Osteocyte (in vitro differentiated cells): Measurements from ENCODE around the gene NSMCE1. TPM values are rescaled to one million over a fixed set of nuclear protein-coding genes. Genes with fewer than 3 reads are reported as not detected.
A peak's percentile ranks its signal among the peaks of the same experiment; 100 is the strongest.
"Not testable (repeated sequence)": the region's sequence is repeated elsewhere in the genome, so short reads cannot be mapped to it uniquely, and the experiment has no call there.

Experiments used
- DNase-seq: peaks from one replicate; pipeline ENCODE4 v3.0.0; 2021; ENCODE audit warnings: mixed read lengths; ENCODE audit not compliant: unreplicated experiment; ENCODE audit errors: extremely low spot score
- H3K27ac Mint-ChIP-seq: one replicate; pipeline ENCODE4 v1.8.0; 2021; ENCODE audit warnings: mild to moderate bottlenecking, mixed read lengths; ENCODE audit not compliant: unreplicated experiment
- H3K27me3 Mint-ChIP-seq: one replicate; pipeline ENCODE4 v1.8.0; 2021; ENCODE audit warnings: mixed read lengths; ENCODE audit not compliant: unreplicated experiment
- H3K36me3 Mint-ChIP-seq: one replicate; pipeline ENCODE4 v1.8.0; 2021; ENCODE audit warnings: mixed read lengths; ENCODE audit not compliant: unreplicated experiment
- H3K4me1 Mint-ChIP-seq: one replicate; pipeline ENCODE4 v1.8.0; 2021; ENCODE audit warnings: mixed read lengths; ENCODE audit not compliant: unreplicated experiment
- H3K4me3 Mint-ChIP-seq: one replicate; pipeline ENCODE4 v1.8.0; 2021; ENCODE audit warnings: mild to moderate bottlenecking, moderate library complexity, mixed read lengths; ENCODE audit not compliant: unreplicated experiment
- H3K9me3 Mint-ChIP-seq: one replicate; pipeline ENCODE4 v1.8.0; 2021; ENCODE audit warnings: mixed read lengths; ENCODE audit not compliant: unreplicated experiment
- CTCF ChIP-seq: fragments of 200-600 bp; sonication (generic); IDR thresholded peaks from 2 replicates; pipeline ENCODE4 v1.5.0; 2021; ENCODE audit warnings: antibody characterized with exemption, mild to moderate bottlenecking, moderate library complexity
- total RNA-seq: library from RNA; stranded (reverse); gene quantifications from 2 replicates; pipeline ENCODE4 v1.2.1, GENCODE V29; 2021

Gene NSMCE1
- total RNA-seq, 1 donor from 2014 or later = 28.3 TPM

DNA sequence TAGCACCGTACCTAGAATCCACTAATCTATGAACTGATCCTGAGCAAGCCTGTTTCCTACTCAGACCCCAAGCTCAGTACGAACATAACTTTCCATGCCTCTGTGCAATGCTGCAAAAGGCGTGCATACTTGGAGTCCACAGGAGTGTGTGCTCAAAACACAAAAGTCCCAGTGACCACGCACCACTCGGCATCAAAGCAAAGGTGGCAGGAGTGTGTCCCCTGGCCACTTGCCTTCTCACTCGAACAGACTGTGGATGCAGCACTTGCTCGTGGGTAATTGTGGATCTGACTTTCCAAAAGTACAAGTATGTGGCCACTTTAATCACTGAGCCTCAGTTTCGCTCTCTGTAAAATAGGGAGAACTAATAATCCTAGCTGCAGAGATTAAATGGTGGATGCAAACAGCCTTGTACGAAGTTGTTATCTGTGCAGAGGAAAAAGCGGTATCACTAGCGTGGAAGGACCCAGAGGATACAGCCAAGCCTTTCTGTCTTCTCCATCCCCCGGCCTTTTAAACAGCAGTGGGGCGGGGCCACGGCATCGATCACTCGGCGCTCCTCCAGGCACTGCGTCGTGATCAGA is 65.6 kb downstream of the NSMCE1 start:
- Mint-ChIP-seq H3K4me3 (peak overlapping the region; percentile 98), H3K4me1 (peaks cover 28% of the 10 kb centered on the region), H3K27me3 (no peaks in the 10 kb centered on the region), H3K27ac (peak overlapping the region; percentile 100), H3K36me3 (no peaks in the 10 kb centered on the region), H3K9me3 (no peaks in the 10 kb centered on the region)
- DNase-seq = no peak
- TF ChIP-seq CTCF = no peak

DNA sequence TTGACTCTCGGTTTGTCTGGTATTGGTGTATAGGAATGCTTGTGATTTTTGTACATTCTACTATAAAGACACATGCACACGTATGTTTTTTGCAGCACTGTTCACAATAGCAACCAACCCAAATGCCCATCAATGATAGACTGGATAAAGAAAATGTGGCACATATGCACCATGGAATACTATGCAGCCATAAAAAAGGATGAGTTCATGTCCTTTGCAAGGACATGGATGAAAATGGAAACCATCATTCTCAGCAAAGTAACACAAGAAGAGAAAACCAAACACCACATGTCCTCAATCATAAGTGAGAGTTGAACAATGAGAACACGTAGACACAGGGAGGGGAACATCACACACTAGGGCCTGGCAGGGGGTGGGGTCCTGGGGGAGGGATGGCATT is 67.7 kb downstream of the NSMCE1 start:
- DNase-seq, H3K4me3 Mint-ChIP-seq, H3K9me3 Mint-ChIP-seq, H3K27me3 Mint-ChIP-seq, H3K36me3 Mint-ChIP-seq: not testable (repeated sequence)
- peaks cover 28% of the 10 kb centered on the region for H3K4me1 Mint-ChIP-seq
- peak overlapping the region; percentile 18 for H3K27ac Mint-ChIP-seq

DNA sequence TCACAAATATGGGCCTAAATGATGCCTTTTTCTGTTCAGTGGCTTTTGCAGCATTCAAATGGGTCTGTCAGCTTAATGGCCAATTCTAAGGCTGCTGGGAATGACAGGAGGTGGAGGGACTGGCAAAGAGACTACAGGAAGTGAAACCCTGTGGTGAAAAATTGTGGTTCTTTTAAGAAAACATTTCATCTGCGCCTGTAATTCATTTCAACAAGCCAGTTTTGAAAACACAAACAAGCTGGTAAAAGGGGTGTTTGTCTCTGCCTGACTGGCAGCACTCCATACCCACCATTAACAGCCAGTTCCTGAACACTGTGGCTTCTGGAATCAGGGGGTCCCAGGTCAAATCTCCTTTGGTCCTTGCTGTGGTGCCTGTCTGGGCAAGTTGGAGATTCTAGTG is 68.8 kb downstream of the NSMCE1 start:
- Mint-ChIP-seq H3K27ac (peak overlapping the region; percentile 82), H3K4me1 (peaks cover 28% of the 10 kb centered on the region)

GRCh38 chr16:27199235-27199586 is 69.4 kb downstream of the NSMCE1 start:
- no peak overlapping the region for H3K27ac Mint-ChIP-seq
- no peak for TF ChIP-seq CTCF
- H3K4me3 Mint-ChIP-seq = no peak overlapping the region
- H3K4me1 Mint-ChIP-seq = peaks cover 24% of the 10 kb centered on the region
- DNase-seq = no peak
- H3K9me3 Mint-ChIP-seq = no peaks in the 10 kb centered on the region
- no peaks in the 10 kb centered on the region for H3K36me3 Mint-ChIP-seq
- H3K27me3 Mint-ChIP-seq = peaks cover 15% of the 10 kb centered on the region

More for the DNA sequence above, 68.8 kb downstream of the NSMCE1 start:
- DNase-seq = no peak
- no peak overlapping the region for H3K4me3 Mint-ChIP-seq
- no peaks in the 10 kb centered on the region for H3K36me3 Mint-ChIP-seq
- H3K9me3 Mint-ChIP-seq = no peaks in the 10 kb centered on the region
- peaks cover 15% of the 10 kb centered on the region for H3K27me3 Mint-ChIP-seq
- TF ChIP-seq CTCF = no peak

- H3K36me3 Mint-ChIP-seq = no peaks in the 10 kb centered on the region
- no peaks in the 10 kb centered on the region for H3K9me3 Mint-ChIP-seq
- no peak overlapping the region for H3K4me3 Mint-ChIP-seq
- peaks cover 15% of the 10 kb centered on the region for H3K27me3 Mint-ChIP-seq
- no peak for TF ChIP-seq CTCF
- peaks cover 21% of the 10 kb centered on the region for H3K4me1 Mint-ChIP-seq
- no peak for DNase-seq
- no peak overlapping the region for H3K27ac Mint-ChIP-seq
Measured at GRCh38 chr16:27198451-27199234, 69.9 kb downstream of the NSMCE1 start.
